Activated CD8-positive, alpha-beta T cell treated with anti-CD3 and anti-CD28 coated beads, Interleukin-2, amount 10 ng/mL, durations not matched to agents 7 days and 5 days (primary cell): ENCODE data around the gene MYO1C. TPM values are rescaled to one million over a fixed set of nuclear protein-coding genes. Genes with fewer than 3 reads are reported as not detected.

Experiments
- ATAC-seq: fragments of 150-1000 bp; cut with Tn5 transposase; one replicate; pipeline ENCODE4 v1.10.0; 2021; ENCODE audit warnings: moderate library complexity
- CTCF ChIA-PET: fragments of 350-600 bp; sonication (Branson Sonifier 250); formaldehyde crosslinking; loops from one replicate; lab custom pipeline; 2021; ENCODE audit warnings: antibody characterized with exemption; lab: Charles Lee
- POLR2A ChIA-PET: fragments of 350-600 bp; sonication (Branson Sonifier 250); formaldehyde crosslinking; loops from one replicate; lab custom pipeline; 2021; ENCODE audit warnings: antibody characterized with exemption; lab: Charles Lee
- DNase-seq: peaks from one replicate; pipeline ENCODE4 v3.0.0-alpha.2; 2020
- H3K27ac Mint-ChIP-seq: one replicate; pipeline ENCODE4 v1.8.0; 2021; ENCODE audit warnings: mild to moderate bottlenecking, mixed read lengths
- H3K27me3 Mint-ChIP-seq: one replicate; pipeline ENCODE4 v1.8.0; 2021; ENCODE audit warnings: low read depth, mixed read lengths
- H3K36me3 Mint-ChIP-seq: one replicate; pipeline ENCODE4 v1.8.0; 2021; ENCODE audit warnings: low read depth, mixed read lengths
- H3K4me1 Mint-ChIP-seq: one replicate; pipeline ENCODE4 v1.8.0; 2021; ENCODE audit warnings: low read depth, mixed read lengths
- H3K4me3 Mint-ChIP-seq: one replicate; pipeline ENCODE4 v1.8.0; 2021; ENCODE audit warnings: mild to moderate bottlenecking, mixed read lengths
- H3K9me3 Mint-ChIP-seq: one replicate; pipeline ENCODE4 v1.8.0; 2022; ENCODE audit warnings: mixed read lengths; ENCODE audit not compliant: insufficient read depth
- total RNA-seq, 2 experiments: library from RNA; stranded (reverse); gene quantifications; one replicate each; pipeline ENCODE4 v1.2.3, GENCODE V29; 2021

Gene MYO1C
- total RNA-seq, 2 experiments from 2014 or later: 18.5 to 21.8 TPM

GRCh38 chr17:1506649-1507267 lies 14.3 kb upstream of the MYO1C start:
- no peak overlapping the region for H3K27ac Mint-ChIP-seq
- no peak overlapping the region for H3K4me3 Mint-ChIP-seq
- H3K27me3 Mint-ChIP-seq: no peaks in the 10 kb centered on the region
- no peaks in the 10 kb centered on the region for H3K9me3 Mint-ChIP-seq
- ATAC-seq (no peak), DNase-seq (no peak)
- peaks cover 24% of the 10 kb centered on the region for H3K36me3 Mint-ChIP-seq
- ChIA-PET POLR2A (no interaction called here), CTCF (no interaction called here)
- H3K4me1 Mint-ChIP-seq: peaks cover 17% of the 10 kb centered on the region

- ChIA-PET CTCF (interaction anchor here (1.9 to 2.2 kb wide), 2 partner anchors 10 to 141 kb away, joined by 6 to 18 read pairs; partner anchors contain the start of gene INPP5K), POLR2A (interaction anchor here (0.9 kb wide), 1 partner anchor 14 kb away, joined by 3 read pairs; no protein-coding TSS in a partner anchor)
- ATAC-seq: no peak
- Mint-ChIP-seq H3K9me3 (no peaks in the 10 kb centered on the region), H3K36me3 (peaks cover 21% of the 10 kb centered on the region), H3K4me3 (no peak overlapping the region), H3K27me3 (no peaks in the 10 kb centered on the region), H3K4me1 (peaks cover 17% of the 10 kb centered on the region), H3K27ac (no peak overlapping the region)
- DNase-seq: no peak
Observed at GRCh38 chr17:1505586-1505985, 13.1 kb upstream of the MYO1C start.

- Mint-ChIP-seq H3K9me3 (no peaks in the 10 kb centered on the region), H3K4me3 (no peak overlapping the region), H3K27me3 (no peaks in the 10 kb centered on the region), H3K36me3 (peaks cover 20% of the 10 kb centered on the region), H3K4me1 (peaks cover 15% of the 10 kb centered on the region), H3K27ac (no peak overlapping the region)
- CTCF ChIA-PET: interaction anchor here (1.0 to 2.2 kb wide), 5 partner anchors 11 to 140 kb away, joined by 3 to 18 read pairs (median 3); partner anchors contain the start of gene INPP5K
- DNase-seq (no peak), ATAC-seq (no peak)
- POLR2A ChIA-PET: interaction anchor here (0.6 to 1.0 kb wide), 3 partner anchors 12 to 81 kb away, joined by 3 to 4 read pairs (median 4); partner anchors contain the start of gene INPP5K
Observed at GRCh38 chr17:1504866-1505265, 12.4 kb upstream of the MYO1C start.

- Mint-ChIP-seq H3K36me3 (peaks cover 14% of the 10 kb centered on the region), H3K27me3 (no peaks in the 10 kb centered on the region), H3K27ac (no peak overlapping the region), H3K9me3 (no peaks in the 10 kb centered on the region), H3K4me3 (no peak overlapping the region), H3K4me1 (peaks cover 10% of the 10 kb centered on the region)
- POLR2A ChIA-PET: no interaction called here
- CTCF ChIA-PET: interaction anchor here (1.2 kb wide), 1 partner anchor 16 kb away, joined by 3 read pairs; no protein-coding TSS in a partner anchor
- DNase-seq: no peak
- no peak for ATAC-seq
Observed at GRCh38 chr17:1503699-1504098, 11.2 kb upstream of the MYO1C start.

DNA sequence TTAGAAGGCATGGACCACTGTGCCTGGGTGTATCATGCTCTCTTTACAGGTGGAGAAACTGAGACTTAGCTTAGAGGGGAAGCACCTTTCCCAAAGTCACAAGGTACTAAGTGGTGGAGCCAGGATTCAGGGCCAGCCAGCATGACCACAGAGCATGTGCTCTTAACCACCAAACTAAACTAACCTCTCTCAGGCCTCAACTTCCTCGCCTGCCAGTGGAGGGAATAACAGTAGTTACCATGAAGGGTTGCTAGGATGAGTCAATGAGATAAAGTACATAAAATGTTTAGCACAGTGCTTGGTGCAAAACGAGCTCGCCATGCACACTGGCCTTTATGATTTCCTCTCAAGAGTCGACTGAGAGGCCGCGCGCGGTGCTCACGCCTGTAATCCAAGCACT lies 6.4 kb upstream of the MYO1C start:
- ATAC-seq: peak; percentile 66
- CTCF ChIA-PET: interaction anchor here (1.0 to 1.4 kb wide), 3 partner anchors 17 to 134 kb away, joined by 3 to 5 read pairs (median 3); partner anchors contain the start of gene INPP5K
- DNase-seq: no peak
- POLR2A ChIA-PET: no interaction called here
- peaks cover 11% of the 10 kb centered on the region for H3K4me1 Mint-ChIP-seq
- no peak overlapping the region for H3K27ac Mint-ChIP-seq
- no peaks in the 10 kb centered on the region for H3K27me3 Mint-ChIP-seq
- H3K4me3 Mint-ChIP-seq: no peak overlapping the region
- no peaks in the 10 kb centered on the region for H3K9me3 Mint-ChIP-seq
- no peaks in the 10 kb centered on the region for H3K36me3 Mint-ChIP-seq

DNA sequence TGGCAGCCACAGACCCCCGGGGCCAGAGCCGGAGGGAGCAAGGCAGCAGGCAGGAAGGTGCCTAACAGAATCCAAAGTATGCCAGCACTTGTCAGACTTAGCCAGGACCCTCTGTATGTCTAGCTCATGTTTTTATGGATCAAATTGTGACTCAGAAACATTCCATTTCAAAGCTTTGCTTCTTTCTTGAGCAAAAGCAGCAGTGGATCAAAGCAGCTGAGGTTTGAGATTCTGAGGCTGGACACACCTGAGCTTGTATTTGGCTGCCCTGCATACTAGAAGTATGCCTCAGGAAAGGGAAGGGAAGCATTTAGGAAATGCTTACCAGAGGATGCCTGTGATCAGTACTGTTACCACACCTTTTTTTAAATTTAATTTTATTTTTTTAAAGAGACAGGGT lies 5.7 kb upstream of the MYO1C start:
- no peaks in the 10 kb centered on the region for H3K9me3 Mint-ChIP-seq
- no peak overlapping the region for H3K27ac Mint-ChIP-seq
- DNase-seq (no peak), ATAC-seq (no peak)
- CTCF ChIA-PET: interaction anchor here (1.0 to 1.4 kb wide), 2 partner anchors 17 to 18 kb away, joined by 3 read pairs; partner anchors contain the start of gene INPP5K
- H3K4me3 Mint-ChIP-seq: no peak overlapping the region
- H3K4me1 Mint-ChIP-seq: peaks cover 13% of the 10 kb centered on the region
- no peaks in the 10 kb centered on the region for H3K27me3 Mint-ChIP-seq
- POLR2A ChIA-PET: no interaction called here
- no peaks in the 10 kb centered on the region for H3K36me3 Mint-ChIP-seq

GRCh38 chr17:1497831-1498230 lies 5.3 kb upstream of the MYO1C start:
- Mint-ChIP-seq H3K4me3 (no peak overlapping the region), H3K27ac (no peak overlapping the region), H3K9me3 (no peaks in the 10 kb centered on the region), H3K36me3 (no peaks in the 10 kb centered on the region), H3K27me3 (no peaks in the 10 kb centered on the region), H3K4me1 (peaks cover 13% of the 10 kb centered on the region)
- ATAC-seq (no peak), DNase-seq (no peak)
- ChIA-PET POLR2A (no interaction called here), CTCF (interaction anchor here (1.0 kb wide), 1 partner anchor 19 kb away, joined by 3 read pairs; the partner anchor contains the start of gene INPP5K)

- no peak for ATAC-seq
- Mint-ChIP-seq H3K4me3 (no peak overlapping the region), H3K27ac (no peak overlapping the region), H3K9me3 (no peaks in the 10 kb centered on the region), H3K36me3 (no peaks in the 10 kb centered on the region), H3K27me3 (no peaks in the 10 kb centered on the region), H3K4me1 (peaks cover 17% of the 10 kb centered on the region)
- ChIA-PET POLR2A (interaction anchor here (1.1 kb wide), 1 partner anchor 9 kb away, joined by 3 read pairs; no protein-coding TSS in a partner anchor), CTCF (no interaction called here)
- DNase-seq: no peak
Observed at GRCh38 chr17:1496869-1497268, 4.4 kb upstream of the MYO1C start.

DNA sequence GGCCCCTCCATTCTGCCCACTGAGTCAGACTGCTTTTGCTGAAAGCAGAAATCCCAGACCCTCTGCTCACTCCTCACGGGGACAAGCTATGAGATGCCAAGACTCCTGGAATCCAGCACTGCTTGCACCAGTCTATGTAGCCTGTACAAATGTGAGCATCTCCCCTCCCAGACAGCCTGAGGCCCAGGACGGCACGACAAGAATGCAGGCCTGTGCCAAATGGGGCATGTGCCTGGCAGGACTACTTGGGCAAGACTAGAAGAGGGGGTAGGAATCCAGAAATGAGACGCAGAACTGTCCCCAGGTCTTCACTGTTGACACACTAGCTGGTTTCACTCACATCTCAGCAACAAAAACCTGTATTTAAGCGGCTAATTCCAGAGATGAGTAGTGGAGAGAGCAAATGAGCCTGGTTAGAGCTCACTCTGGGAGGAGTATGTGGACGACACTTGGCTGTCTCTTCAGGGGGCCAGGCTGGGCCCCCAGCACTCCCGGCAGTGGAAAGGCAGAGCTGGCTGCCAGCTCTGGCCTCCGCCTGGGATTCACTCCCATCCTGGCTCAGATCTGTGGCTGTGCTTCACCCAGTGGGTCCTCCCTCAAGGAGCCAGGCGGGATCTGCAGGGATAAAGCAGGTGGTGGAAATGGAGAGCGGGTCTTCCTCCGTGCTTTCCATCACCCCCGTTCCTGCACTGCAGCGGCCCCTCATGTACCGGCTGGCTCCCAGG lies 2.9 kb upstream of the MYO1C start:
- Mint-ChIP-seq H3K4me3 (no peak overlapping the region), H3K4me1 (peaks cover 22% of the 10 kb centered on the region), H3K27me3 (no peaks in the 10 kb centered on the region), H3K9me3 (no peaks in the 10 kb centered on the region), H3K27ac (no peak overlapping the region), H3K36me3 (no peaks in the 10 kb centered on the region)
- ChIA-PET CTCF (interaction anchor here (1.6 kb wide), 1 partner anchor 130 kb away, joined by 4 read pairs; no protein-coding TSS in a partner anchor), POLR2A (no interaction called here)
- DNase-seq (no peak), ATAC-seq (no peak)

DNA sequence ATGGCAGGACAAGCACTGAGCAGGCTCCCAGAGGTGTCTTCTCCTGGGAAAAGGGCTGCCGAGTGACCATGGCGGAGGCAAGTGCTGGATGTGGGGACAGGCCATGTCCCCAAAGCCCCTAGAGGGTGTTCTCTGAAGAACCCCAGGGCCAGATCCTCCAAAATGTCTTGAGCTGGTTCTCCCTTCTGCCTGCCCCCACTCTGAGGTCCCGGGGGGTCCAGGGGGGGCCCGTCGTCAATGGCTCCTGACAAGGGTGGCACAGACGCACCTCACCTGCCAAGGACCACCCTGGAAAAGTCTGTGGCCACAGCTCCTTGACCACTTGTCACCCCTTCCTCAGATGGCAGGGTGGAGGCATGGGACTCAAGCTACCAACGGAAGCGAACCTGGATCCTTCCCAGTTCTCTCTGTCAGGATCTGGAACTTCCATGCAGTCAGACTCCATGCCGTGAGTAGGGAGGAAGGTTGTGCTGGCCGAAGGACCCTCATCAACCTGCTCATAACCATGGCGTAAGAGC lies 2.3 kb upstream of the MYO1C start:
- POLR2A ChIA-PET: no interaction called here
- H3K4me3 Mint-ChIP-seq: no peak overlapping the region
- H3K27me3 Mint-ChIP-seq: no peaks in the 10 kb centered on the region
- ATAC-seq: no peak
- H3K4me1 Mint-ChIP-seq: peaks cover 26% of the 10 kb centered on the region
- DNase-seq: no peak
- H3K36me3 Mint-ChIP-seq: no peaks in the 10 kb centered on the region
- CTCF ChIA-PET: interaction anchor here (1.6 kb wide), 1 partner anchor 130 kb away, joined by 4 read pairs; no protein-coding TSS in a partner anchor
- no peaks in the 10 kb centered on the region for H3K9me3 Mint-ChIP-seq
- H3K27ac Mint-ChIP-seq: no peak overlapping the region

- Mint-ChIP-seq H3K9me3 (no peaks in the 10 kb centered on the region), H3K4me1 (peaks cover 27% of the 10 kb centered on the region), H3K36me3 (no peaks in the 10 kb centered on the region), H3K27ac (no peak overlapping the region), H3K27me3 (no peaks in the 10 kb centered on the region), H3K4me3 (no peak overlapping the region)
- ChIA-PET POLR2A (interaction anchor here (0.6 kb wide), 1 partner anchor 22 kb away, joined by 5 read pairs; the partner anchor contains the start of gene INPP5K), CTCF (interaction anchor here (1.6 kb wide), 1 partner anchor 129 kb away, joined by 4 read pairs; no protein-coding TSS in a partner anchor)
- DNase-seq: no peak
- ATAC-seq: no peak
Observed at GRCh38 chr17:1494203-1494602, 1.7 kb upstream of the MYO1C start.
